ENCODE data around the gene SLAMF7.

DNA sequence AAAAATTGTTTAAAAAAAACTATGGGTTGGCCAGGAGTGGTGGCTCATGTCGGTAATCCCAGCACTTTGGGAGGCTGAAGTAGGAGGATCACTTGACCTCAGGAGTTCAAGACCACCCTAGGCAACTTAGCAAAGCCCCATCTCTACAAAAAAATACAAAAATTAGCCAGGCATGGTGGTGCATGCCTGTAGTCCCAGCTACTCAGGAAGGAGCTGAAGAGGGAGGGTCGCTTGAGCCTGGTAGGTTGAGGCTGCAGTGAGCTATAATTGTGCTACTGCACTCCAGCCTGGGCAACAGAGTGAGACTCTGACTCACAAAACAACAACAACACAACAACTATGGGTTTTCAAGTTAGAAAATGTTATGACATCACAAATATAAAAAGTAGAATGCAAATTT, 16.4 kb downstream of the SLAMF7 start:
- TF ChIP-seq EGR1 (IDR thresholded peaks at IDR 0.05; ENCODE audit: borderline replicate concordance, low read depth, low read length) = no peak
- TF ChIP-seq, protein P1, sequence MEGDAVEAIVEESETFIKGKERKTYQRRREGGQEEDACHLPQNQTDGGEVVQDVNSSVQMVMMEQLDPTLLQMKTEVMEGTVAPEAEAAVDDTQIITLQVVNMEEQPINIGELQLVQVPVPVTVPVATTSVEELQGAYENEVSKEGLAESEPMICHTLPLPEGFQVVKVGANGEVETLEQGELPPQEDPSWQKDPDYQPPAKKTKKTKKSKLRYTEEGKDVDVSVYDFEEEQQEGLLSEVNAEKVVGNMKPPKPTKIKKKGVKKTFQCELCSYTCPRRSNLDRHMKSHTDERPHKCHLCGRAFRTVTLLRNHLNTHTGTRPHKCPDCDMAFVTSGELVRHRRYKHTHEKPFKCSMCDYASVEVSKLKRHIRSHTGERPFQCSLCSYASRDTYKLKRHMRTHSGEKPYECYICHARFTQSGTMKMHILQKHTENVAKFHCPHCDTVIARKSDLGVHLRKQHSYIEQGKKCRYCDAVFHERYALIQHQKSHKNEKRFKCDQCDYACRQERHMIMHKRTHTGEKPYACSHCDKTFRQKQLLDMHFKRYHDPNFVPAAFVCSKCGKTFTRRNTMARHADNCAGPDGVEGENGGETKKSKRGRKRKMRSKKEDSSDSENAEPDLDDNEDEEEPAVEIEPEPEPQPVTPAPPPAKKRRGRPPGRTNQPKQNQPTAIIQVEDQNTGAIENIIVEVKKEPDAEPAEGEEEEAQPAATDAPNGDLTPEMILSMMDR (IDR thresholded peaks at IDR 0.05; ENCODE audit: control extremely low read depth in 1 of 3, insufficient read depth in 1 of 3, low read depth in 1 of 3, low read length in 3 of 3) = no peak
- TF ChIP-seq POLR2AphosphoS5 (IDR thresholded peaks at IDR 0.05; ENCODE audit: low read depth, low read length) = no peak
- no peak for TF ChIP-seq ZNF274 (IDR thresholded peaks at IDR 0.05; ENCODE audit: borderline replicate concordance, extremely low read depth, low read length)
- no peak for TF ChIP-seq KDM5A (IDR thresholded peaks at IDR 0.05; ENCODE audit: low read length)
- no peak for TF ChIP-seq JUND (IDR thresholded peaks at IDR 0.05; ENCODE audit: low read length)
- no peak for TF ChIP-seq EZH2 (IDR thresholded peaks at IDR 0.05; ENCODE audit: low read depth, low read length, severe bottlenecking)
- no peak for TF ChIP-seq SRF (IDR thresholded peaks at IDR 0.05; ENCODE audit: low read depth, low read length)
- TF ChIP-seq SP1 (IDR thresholded peaks at IDR 0.05; ENCODE audit: low read depth, low read length) = no peak
- TF ChIP-seq, protein P2, sequence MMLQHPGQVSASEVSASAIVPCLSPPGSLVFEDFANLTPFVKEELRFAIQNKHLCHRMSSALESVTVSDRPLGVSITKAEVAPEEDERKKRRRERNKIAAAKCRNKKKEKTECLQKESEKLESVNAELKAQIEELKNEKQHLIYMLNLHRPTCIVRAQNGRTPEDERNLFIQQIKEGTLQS (IDR thresholded peaks at IDR 0.05; ENCODE audit: insufficient read depth, low read depth, low read length) = no peak
- TF ChIP-seq SUZ12 (IDR thresholded peaks at IDR 0.05; ENCODE audit: low read length) = no peak

All from H1 (cell line).